ENCODE results near the gene SOHLH1.

The SOHLH1 gene

DNA sequence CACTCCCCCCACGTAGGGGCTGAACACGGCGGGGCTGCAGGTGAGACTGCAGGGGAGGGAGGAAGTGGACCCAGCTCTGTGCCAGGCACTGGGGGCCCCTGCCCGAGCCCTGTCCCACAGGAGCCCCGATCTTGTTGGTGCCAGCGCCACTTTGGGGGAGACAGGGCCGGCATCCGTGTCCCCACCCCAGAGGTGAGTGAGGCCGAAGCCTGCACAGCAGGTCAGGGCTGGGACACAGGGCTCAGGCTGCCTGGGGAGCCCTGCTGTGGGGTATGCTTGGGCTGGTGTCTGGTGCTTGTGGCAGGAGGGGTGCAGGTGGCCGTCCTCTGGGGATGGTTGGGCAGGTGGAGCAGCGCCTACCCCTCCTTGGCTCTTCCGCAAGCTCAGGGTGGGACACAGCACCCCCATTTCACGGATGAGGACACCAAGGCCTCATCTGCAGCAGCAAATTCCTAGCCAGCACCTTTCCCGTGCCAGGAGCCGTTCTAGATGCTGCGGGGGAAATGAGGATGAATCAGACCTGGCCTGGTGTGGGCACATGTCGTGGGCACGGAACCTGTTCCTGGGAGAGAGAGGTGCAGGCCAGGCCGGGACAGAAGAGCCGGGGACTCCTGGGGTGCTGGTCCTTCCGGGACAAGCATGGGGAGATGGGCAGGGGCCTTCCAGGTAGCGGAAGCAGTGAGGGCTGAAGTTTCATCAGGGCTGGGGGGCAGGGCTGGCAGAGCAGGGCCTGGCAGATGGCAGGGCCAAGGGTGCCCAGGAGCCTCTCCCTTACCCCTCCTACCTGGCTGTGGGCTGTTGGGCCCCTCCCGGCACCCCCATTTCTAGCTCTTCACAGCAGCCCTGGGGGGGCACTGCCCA, 37.9 kb upstream of the SOHLH1 start:
- ATAC-seq (ENCODE audit: insufficient read depth, low read depth): no peak
- no peak for TF ChIP-seq EZH2 (IDR thresholded peaks at IDR 0.05; ENCODE audit: borderline replicate concordance, low read depth, low read length, severe bottlenecking)
- TF ChIP-seq, protein P1, sequence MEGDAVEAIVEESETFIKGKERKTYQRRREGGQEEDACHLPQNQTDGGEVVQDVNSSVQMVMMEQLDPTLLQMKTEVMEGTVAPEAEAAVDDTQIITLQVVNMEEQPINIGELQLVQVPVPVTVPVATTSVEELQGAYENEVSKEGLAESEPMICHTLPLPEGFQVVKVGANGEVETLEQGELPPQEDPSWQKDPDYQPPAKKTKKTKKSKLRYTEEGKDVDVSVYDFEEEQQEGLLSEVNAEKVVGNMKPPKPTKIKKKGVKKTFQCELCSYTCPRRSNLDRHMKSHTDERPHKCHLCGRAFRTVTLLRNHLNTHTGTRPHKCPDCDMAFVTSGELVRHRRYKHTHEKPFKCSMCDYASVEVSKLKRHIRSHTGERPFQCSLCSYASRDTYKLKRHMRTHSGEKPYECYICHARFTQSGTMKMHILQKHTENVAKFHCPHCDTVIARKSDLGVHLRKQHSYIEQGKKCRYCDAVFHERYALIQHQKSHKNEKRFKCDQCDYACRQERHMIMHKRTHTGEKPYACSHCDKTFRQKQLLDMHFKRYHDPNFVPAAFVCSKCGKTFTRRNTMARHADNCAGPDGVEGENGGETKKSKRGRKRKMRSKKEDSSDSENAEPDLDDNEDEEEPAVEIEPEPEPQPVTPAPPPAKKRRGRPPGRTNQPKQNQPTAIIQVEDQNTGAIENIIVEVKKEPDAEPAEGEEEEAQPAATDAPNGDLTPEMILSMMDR (IDR thresholded peaks at IDR 0.05; ENCODE audit: borderline replicate concordance, extremely low read depth, low read length, poor library complexity, severe bottlenecking): no peak
- Histone ChIP-seq H2AFZ (ENCODE audit: low read depth, low read length) (no peak overlapping the region), H3K4me3 (ENCODE audit: low read depth in 1 of 2, low read length in 2 of 2) (no peak overlapping the region), H3K27ac (ENCODE audit: low read length) (no peak overlapping the region), H3K9ac (ENCODE audit: low read depth, low read length) (no peak overlapping the region), H3K27me3 (ENCODE audit: insufficient read depth, low read length, poor library complexity) (no peaks in the 10 kb centered on the region), H3K4me1 (ENCODE audit: insufficient read depth, low read length) (no peaks in the 10 kb centered on the region), H4K20me1 (ENCODE audit: insufficient read depth, low read length) (no peaks in the 10 kb centered on the region), H3K79me2 (ENCODE audit: insufficient read depth, low read length) (no peaks in the 10 kb centered on the region), H3K9me3 (ENCODE audit: insufficient read depth, low read length, severe bottlenecking) (no peaks in the 10 kb centered on the region), H3K4me2 (ENCODE audit: insufficient read depth, low read length) (no peak overlapping the region), H3K36me3 (ENCODE audit: insufficient read depth, low read length) (no peaks in the 10 kb centered on the region)
- DNase-seq: no peak

DNA sequence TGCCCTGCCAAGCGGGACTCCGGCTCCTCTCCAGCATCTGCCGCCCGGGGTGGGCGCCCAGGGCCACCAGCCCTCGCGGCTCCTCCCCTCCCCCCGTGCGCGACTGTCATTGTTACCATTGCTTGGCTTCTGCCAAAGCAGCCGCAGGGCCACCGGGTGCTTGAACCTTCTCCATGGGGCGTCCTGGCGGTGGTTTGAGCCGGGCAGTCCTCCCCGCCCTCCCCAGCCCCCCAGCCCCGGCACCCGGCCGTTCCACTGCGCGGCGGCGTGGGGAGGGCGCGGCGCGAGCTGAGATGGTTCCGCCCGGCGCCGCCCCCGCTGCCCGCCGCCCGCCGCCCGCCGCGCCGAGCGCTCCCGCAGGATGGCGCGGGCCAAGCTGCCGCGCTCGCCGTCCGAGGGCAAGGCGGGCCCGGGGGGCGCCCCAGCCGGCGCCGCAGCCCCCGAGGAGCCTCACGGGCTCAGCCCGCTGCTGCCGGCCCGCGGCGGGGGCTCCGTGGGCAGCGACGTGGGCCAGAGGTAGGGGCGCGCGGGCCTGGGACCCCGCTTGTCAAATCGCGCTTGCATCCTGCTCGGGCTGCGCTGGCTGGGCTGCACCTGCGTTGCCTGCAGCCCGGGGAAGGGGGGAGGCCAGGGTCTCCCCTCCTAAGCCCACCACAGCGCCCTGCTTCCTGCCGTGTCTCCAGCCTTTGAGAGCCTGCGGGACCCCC, 37.1 kb upstream of the SOHLH1 start:
- Histone ChIP-seq H3K36me3 (ENCODE audit: insufficient read depth, low read length) (no peaks in the 10 kb centered on the region), H3K4me3 (ENCODE audit: low read depth in 1 of 2, low read length in 2 of 2) (no peak overlapping the region), H2AFZ (ENCODE audit: low read depth, low read length) (no peak overlapping the region), H3K9me3 (ENCODE audit: insufficient read depth, low read length, severe bottlenecking) (peaks cover 3% of the 10 kb centered on the region), H3K4me2 (ENCODE audit: insufficient read depth, low read length) (no peak overlapping the region), H3K27me3 (ENCODE audit: insufficient read depth, low read length, poor library complexity) (no peaks in the 10 kb centered on the region), H3K79me2 (ENCODE audit: insufficient read depth, low read length) (no peaks in the 10 kb centered on the region), H3K4me1 (ENCODE audit: insufficient read depth, low read length) (no peaks in the 10 kb centered on the region), H3K27ac (ENCODE audit: low read length) (no peak overlapping the region), H4K20me1 (ENCODE audit: insufficient read depth, low read length) (no peaks in the 10 kb centered on the region), H3K9ac (ENCODE audit: low read depth, low read length) (no peak overlapping the region)
- TF ChIP-seq, protein P1 (IDR thresholded peaks at IDR 0.05; ENCODE audit: borderline replicate concordance, extremely low read depth, low read length, poor library complexity, severe bottlenecking): no peak
- TF ChIP-seq EZH2 (IDR thresholded peaks at IDR 0.05; ENCODE audit: borderline replicate concordance, low read depth, low read length, severe bottlenecking): no peak
- DNase-seq (no peak), ATAC-seq (ENCODE audit: insufficient read depth, low read depth) (no peak)

GRCh38 chr9:135734616-135735144, 35.4 kb upstream of the SOHLH1 start:
- ATAC-seq (ENCODE audit: insufficient read depth, low read depth): no peak
- no peaks in the 10 kb centered on the region for H3K27me3 ChIP-seq (ENCODE audit: insufficient read depth, low read length, poor library complexity)

More at GRCh38 chr9:135734616-135735144, 35.4 kb upstream of the SOHLH1 start:
- Histone ChIP-seq H3K4me1 (ENCODE audit: insufficient read depth, low read length) (no peaks in the 10 kb centered on the region), H3K27ac (ENCODE audit: low read length) (no peak overlapping the region), H4K20me1 (ENCODE audit: insufficient read depth, low read length) (no peaks in the 10 kb centered on the region), H2AFZ (ENCODE audit: low read depth, low read length) (no peak overlapping the region), H3K4me2 (ENCODE audit: insufficient read depth, low read length) (no peak overlapping the region), H3K4me3 (ENCODE audit: low read depth in 1 of 2, low read length in 2 of 2) (no peak overlapping the region), H3K9me3 (ENCODE audit: insufficient read depth, low read length, severe bottlenecking) (peaks cover 5% of the 10 kb centered on the region), H3K79me2 (ENCODE audit: insufficient read depth, low read length) (no peaks in the 10 kb centered on the region), H3K9ac (ENCODE audit: low read depth, low read length) (no peak overlapping the region), H3K36me3 (ENCODE audit: insufficient read depth, low read length) (no peaks in the 10 kb centered on the region)
- DNase-seq: no peak
- TF ChIP-seq EZH2 (IDR thresholded peaks at IDR 0.05; ENCODE audit: borderline replicate concordance, low read depth, low read length, severe bottlenecking): no peak
- TF ChIP-seq, protein P1 (IDR thresholded peaks at IDR 0.05; ENCODE audit: borderline replicate concordance, extremely low read depth, low read length, poor library complexity, severe bottlenecking): no peak

Data from DND-41 (cell line).